HepG2 (cell line): ENCODE results near the gene FAM234A.

Experiments used
- POLR2AphosphoS5 ChIP-seq: IDR thresholded peaks from 2 replicates; pipeline ENCODE4 v1.6.1; 2012; ENCODE audit warnings: low read depth, low read length
- PRDM10 ChIP-seq: sonication (generic); formaldehyde crosslinking; IDR thresholded peaks from 2 replicates; pipeline ENCODE4 v1.4.0; 2020; ENCODE audit warnings: low read depth, missing genetic modification reagents
- ZNF121 ChIP-seq: sonication (generic); formaldehyde crosslinking; IDR thresholded peaks from 2 replicates; pipeline ENCODE4 v1.5.0; 2020; ENCODE audit warnings: mild to moderate bottlenecking, missing genetic modification reagents
- ZNF570 ChIP-seq: sonication (generic); formaldehyde crosslinking; IDR thresholded peaks from 2 replicates; pipeline ENCODE4 v1.4.0; 2020; ENCODE audit warnings: mild to moderate bottlenecking, missing genetic modification reagents, borderline replicate concordance

GRCh38 chr16:282491-282890, 47.9 kb downstream of the FAM234A start:
- no peak for TF ChIP-seq POLR2AphosphoS5
- TF ChIP-seq ZNF121: no peak
- TF ChIP-seq ZNF570: no peak
- no peak for TF ChIP-seq PRDM10 (CRISPR knock-in tag)
